AG08395 (cell line): ENCODE measurements around the gene MVD.
"Not testable (repeated sequence)": the region's sequence is repeated elsewhere in the genome, so short reads cannot be mapped to it uniquely, and the experiment has no call there.

ENCODE experiments used
- DNase-seq: peaks from one replicate; pipeline ENCODE4 v3.0.0; 2012; ENCODE audit warnings: mixed read lengths, low spot score

The MVD gene

GRCh38 chr16:88626646-88627045 lies 36.2 kb downstream of the MVD start:
- DNase-seq, result no peak

GRCh38 chr16:88624977-88625576 lies 37.8 kb downstream of the MVD start:
- no peak for DNase-seq

DNA sequence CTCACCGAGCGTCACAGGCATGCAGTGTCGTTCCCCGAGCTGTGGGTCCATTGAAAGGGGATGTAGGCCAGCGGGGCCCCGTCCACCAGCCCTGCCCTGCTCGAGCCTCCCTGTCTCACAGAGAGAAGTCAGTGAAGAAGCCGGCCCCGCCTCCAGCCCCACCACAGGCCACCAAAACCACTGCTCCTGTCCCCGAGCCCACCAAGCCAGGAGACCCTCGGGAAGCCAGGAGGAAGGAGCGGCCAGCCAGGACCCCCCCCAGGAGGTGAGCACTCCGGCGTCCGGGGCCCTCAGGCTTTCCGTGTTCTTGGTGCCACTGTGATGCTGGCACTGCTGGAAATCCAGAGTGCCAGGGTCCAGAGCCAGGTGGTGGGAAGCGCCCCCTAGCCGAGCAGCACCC lies 38.4 kb downstream of the MVD start:
- DNase-seq, result no peak

- no peak for DNase-seq
Measured at GRCh38 chr16:88623858-88624257, 39.0 kb downstream of the MVD start.

DNA sequence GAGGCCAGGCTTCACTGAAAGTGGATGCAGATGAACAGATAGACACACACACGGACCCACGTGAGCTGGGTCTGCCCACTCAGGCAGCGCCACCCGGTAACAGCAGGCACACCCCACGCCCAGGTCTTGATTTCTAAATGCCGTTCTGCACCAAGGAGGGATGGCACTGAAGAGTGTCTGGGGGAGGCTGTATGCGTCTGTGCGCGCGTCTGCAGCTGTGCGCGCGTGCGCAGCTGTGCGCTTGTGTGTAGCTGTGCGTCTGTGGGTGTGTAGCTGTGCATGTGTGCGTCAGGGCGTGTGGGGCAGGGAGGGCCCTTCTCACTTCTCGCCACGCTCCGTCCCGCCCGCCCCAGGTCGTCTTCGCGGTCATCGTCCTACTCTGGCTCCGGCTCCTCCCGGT lies 40.0 kb downstream of the MVD start:
- no peak for DNase-seq

GRCh38 chr16:88622125-88622524 lies 40.8 kb downstream of the MVD start:
- no peak for DNase-seq

GRCh38 chr16:88619859-88620815 lies 42.8 kb downstream of the MVD start:
- DNase-seq, result no peak

GRCh38 chr16:88618956-88619667 lies 43.8 kb downstream of the MVD start:
- no peak for DNase-seq

DNA sequence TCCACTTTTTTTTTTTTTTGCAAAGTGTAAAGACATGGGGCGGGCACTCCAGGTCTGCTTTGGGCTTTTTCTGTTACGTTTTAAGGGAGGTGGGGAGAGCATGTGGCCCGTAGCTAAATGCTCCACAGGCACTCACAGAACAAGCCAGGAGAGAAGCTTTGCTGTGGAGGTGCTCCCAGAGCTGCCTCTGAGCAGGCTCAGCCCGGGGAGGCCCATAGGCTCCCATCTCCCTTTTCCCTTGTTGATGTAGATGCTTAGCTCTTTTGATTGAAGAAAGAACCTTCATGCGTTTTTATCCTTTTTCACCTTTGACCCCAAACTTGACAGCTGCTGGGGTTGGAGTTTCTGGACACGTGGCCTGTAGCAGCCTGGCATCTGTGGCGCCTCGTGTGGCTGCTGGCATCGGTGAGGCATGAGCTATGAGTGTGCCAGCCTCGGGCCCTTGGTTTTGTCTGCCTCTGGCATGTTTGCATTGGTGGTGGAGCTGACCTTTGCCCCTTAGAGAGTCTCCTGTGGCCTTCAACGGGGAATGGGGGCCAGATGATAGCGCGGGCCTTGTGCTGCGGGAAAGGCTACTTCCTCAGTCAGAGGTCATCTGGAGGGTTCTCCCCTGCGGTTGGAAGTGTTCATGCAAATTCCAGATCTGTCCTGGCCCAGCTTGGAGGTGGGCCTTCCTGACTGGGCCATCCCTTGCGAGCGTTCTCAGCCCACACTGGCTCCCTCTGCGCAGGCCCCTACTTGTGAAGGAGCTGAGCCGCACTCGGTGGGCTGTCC lies 44.5 kb downstream of the MVD start:
- DNase-seq, result no peak

- no peak for DNase-seq
Measured at GRCh38 chr16:88617268-88618031, 45.4 kb downstream of the MVD start.

GRCh38 chr16:88616736-88617135 lies 46.2 kb downstream of the MVD start:
- no peak for DNase-seq

DNA sequence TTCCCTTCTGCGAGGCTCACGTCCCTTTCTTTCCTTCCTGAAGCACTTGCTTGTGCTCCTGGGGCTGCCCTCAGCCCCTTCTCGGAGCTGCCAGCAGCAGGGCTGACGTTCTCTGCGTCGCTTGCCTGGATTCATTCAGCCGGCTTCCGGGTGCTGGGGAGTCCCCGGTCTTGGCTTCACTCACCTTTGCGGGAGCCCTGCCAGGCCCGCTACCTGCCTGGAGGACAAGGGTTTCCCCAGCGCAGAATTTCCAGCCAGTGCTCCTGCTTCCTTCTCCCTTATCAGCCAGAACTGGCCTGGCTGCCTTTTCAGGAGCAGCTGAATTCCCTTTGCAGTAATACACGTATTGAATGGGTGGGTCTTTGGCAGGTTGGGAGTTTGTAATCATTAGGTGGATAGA lies 46.6 kb downstream of the MVD start:
- DNase-seq, result no peak

DNA sequence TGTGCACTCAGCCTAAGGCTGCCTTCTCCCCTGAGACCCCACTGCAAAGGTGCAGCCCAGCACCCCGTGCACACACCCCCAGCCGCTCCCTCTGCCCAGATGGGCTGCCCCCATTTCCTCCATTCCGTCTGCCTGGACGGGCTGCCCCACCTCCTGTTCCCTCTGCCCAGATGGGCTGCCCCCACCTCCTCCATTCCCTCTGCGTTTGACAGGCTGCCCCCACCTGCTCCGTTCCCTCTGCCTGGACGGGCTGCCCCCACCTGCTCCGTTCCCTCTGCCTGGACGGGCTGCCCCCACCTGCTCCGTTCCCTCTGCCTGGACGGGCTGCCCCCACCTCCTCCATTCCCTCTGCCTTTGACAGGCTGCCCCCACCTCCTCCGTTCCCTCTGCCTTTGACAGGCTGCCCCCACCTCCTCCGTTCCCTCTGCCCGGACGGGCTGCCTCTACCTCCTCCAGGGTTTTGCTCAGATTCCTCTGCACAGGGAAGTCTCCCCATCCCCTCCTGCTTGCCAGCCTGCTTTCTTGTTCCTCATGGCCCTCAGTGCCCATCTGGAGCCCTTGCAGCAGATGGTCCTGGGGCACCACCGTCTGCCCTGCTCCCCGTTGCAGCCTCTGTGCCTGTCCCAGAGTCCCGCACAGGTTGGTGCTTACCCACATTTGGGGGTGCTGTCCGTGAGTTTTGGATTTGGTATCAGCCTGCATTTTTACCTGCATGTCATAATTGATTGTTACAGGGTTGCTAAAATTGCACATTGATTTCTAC lies 47.9 kb downstream of the MVD start:
- DNase-seq, result no peak

GRCh38 chr16:88613911-88614817 lies 48.7 kb downstream of the MVD start:
- no peak for DNase-seq

DNA sequence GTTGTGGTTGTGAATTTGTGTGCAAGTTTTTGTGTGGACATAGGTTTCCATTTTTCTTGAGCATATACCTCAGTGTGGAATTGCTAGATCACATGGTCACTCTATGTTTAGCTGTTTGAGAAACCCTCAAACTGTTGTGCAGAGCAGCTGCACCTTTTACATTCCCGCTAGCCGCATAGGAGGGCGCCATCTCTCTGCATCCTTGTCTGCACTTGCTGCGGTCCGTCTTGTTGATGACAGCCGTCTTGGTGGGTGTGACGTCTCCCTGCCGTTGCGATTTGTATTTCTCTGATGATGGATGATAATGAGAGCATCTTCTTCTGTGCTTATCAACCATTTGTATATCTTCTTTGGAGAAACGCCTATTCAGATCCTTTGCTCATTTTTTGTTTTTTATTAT lies 49.6 kb downstream of the MVD start:
- no peak for DNase-seq

GRCh38 chr16:88610909-88611812 lies 51.7 kb downstream of the MVD start:
- DNase-seq, result no peak

DNA sequence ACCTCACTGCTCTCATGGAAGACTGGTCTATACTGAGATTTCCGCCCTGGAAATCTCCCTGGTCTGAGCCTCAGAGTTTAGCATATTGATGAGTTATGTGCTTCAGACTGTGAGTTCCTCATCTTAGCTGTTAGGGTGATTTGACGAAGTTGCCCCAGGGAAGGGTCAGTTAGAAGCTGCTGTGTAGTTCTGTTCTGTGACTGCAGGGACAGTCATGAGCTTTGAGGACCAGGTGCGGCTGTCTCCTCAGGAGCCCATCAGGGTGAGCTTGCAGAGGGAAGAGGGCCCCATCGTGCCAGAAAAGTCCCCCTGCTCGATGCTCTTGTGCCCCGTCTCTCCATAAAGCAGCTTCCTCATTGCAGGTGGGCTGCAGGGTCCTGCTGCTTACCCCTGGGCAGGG lies 52.8 kb downstream of the MVD start:
- DNase-seq, result no peak

DNA sequence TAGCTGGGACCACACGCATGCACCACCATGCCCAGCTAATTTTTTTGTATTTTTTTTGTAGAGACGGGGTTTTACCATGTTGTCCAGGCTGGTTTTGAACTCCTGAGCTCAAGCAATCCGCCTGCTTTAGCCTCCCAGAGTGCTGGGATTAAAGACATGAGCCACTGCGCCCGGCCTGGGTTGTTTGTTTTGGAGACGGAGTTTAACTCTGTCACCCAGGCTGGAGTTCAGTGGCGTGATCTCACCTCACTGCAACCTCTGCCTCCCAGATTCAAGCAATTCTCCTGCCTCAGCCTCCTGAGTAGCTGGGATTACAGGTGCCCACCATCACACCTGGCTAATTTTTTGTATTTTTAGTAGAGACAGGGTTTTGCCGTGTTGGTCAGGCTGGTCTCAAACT lies 53.5 kb downstream of the MVD start:
- not testable (repeated sequence) for DNase-seq
